Right kidney (tissue), 1 donor: ENCODE results near the gene F2R.
"Not testable (repeated sequence)": the region's sequence is repeated elsewhere in the genome, so short reads cannot be mapped to it uniquely, and the experiment has no call there.

Experiments
- DNase-seq: peaks from one replicate; pipeline ENCODE4 v3.0.0-alpha.2; 2016

Gene F2R

GRCh38 chr5:76754668-76755078, 38.7 kb downstream of the F2R start:
- no peak for DNase-seq

GRCh38 chr5:76755779-76756637, 40.1 kb downstream of the F2R start:
- no peak for DNase-seq

- DNase-seq: no peak
These were observed 41.1 kb downstream of the F2R start for GRCh38 chr5:76757049-76757448.

- not testable (repeated sequence) for DNase-seq
These were observed 45.2 kb downstream of the F2R start for GRCh38 chr5:76761118-76761517.

- no peak for DNase-seq
These were observed 46.6 kb downstream of the F2R start for GRCh38 chr5:76762484-76762883.

- DNase-seq: no peak
These were observed 47.2 kb downstream of the F2R start for GRCh38 chr5:76763136-76763535.

- no peak for DNase-seq
These were observed 48.4 kb downstream of the F2R start for GRCh38 chr5:76764374-76764773.

GRCh38 chr5:76765249-76765648, 49.3 kb downstream of the F2R start:
- no peak for DNase-seq

- no peak for DNase-seq
These were observed 50.8 kb downstream of the F2R start for GRCh38 chr5:76766746-76767145.

GRCh38 chr5:76771041-76771440, 55.1 kb downstream of the F2R start:
- DNase-seq: not testable (repeated sequence)

GRCh38 chr5:76771705-76772405, 55.9 kb downstream of the F2R start:
- DNase-seq: peak; percentile 15

- no peak for DNase-seq
These were observed 60.0 kb downstream of the F2R start for GRCh38 chr5:76775921-76776320.

GRCh38 chr5:76776391-76776790, 60.5 kb downstream of the F2R start:
- DNase-seq: no peak

GRCh38 chr5:76780616-76781015, 64.7 kb downstream of the F2R start:
- not testable (repeated sequence) for DNase-seq

GRCh38 chr5:76781775-76782174, 65.8 kb downstream of the F2R start:
- DNase-seq: no peak

GRCh38 chr5:76782444-76782843, 66.5 kb downstream of the F2R start:
- DNase-seq: no peak
